Body of pancreas (tissue), 4 donors: Measurements from ENCODE around the gene BAZ1A. TPM values are rescaled to one million over a fixed set of nuclear protein-coding genes. Genes with fewer than 3 reads are reported as not detected.
"Not testable (repeated sequence)": the region's sequence is repeated elsewhere in the genome, so short reads cannot be mapped to it uniquely, and the experiment has no call there.

Source experiments
- ATAC-seq: fragments of 150-250 bp; one replicate; pipeline ENCODE4 v1.9.1; 2016
- DNase-seq, 4 donors: peaks; one replicate each; pipeline ENCODE4 v3.0.0-alpha.2; 2019
- H3K27ac ChIP-seq, 4 donors: fragments of 200-600 bp; sonication (generic); 1 replicate in 3 of 4; 2 replicates in 1 of 4; pipeline versions ENCODE4 v1.5.1 to v1.6.1; 2016 to 2019; ENCODE audit warnings: mild to moderate bottlenecking in 1 of 4, mixed read lengths in 1 of 4, moderate library complexity in 1 of 4
- H3K27me3 ChIP-seq, 2 donors: fragments of 200-600 bp; sonication (generic); one replicate each; pipeline ENCODE4 v1.6.0; 2016; ENCODE audit warnings: mild to moderate bottlenecking in 1 of 2
- H3K36me3 ChIP-seq, 2 donors: fragments of 200-600 bp; sonication (generic); replicated peaks in 1 of 2; 2 replicates each; pipeline ENCODE4 v1.5.1; 2016; ENCODE audit warnings: low read depth in 2 of 2; ENCODE audit not compliant: insufficient read depth in 1 of 2
- H3K4me1 ChIP-seq: fragments of 200-600 bp; sonication (generic); one replicate; pipeline ENCODE4 v1.6.0; 2016
- H3K4me3 ChIP-seq, 2 donors: fragments of 200-600 bp; sonication (generic); 1 replicate in 1 of 2; 2 replicates in 1 of 2; pipeline ENCODE4 v1.5.1; 2016 to 2019
- H3K9me3 ChIP-seq, 3 donors: fragments of 200-600 bp; sonication (generic); 1 replicate in 2 of 3; 2 replicates in 1 of 3; pipeline ENCODE4 v1.5.1; 2016
- CTCF ChIP-seq, 7 experiments: fragments of 450-650 bp in 4 of 7; fragments of 200-600 bp in 3 of 7; sonication (generic) in 3 of 7; IDR thresholded peaks; one replicate each; pipeline ENCODE4 v1.5.1; 2016 to 2019; ENCODE audit warnings: antibody characterized with exemption in 7 of 7
- POLR2A ChIP-seq, 3 donors: fragments of 450-650 bp; IDR thresholded peaks; one replicate each; pipeline ENCODE4 v1.6.1; 2016; ENCODE audit warnings: antibody characterized with exemption in 3 of 3, mild to moderate bottlenecking in 2 of 3
- whole genome bisulfite sequencing, 2 donors: methylation state at CpG; one replicate each; pipeline ENCODE4 v1.1.5; 2017; 5-methylcytosine and 5-hydroxymethylcytosine counted together
- intact Hi-C: fragments of 100-400 bp; cut with DNase I; formaldehyde crosslinking; loops from one replicate; pipeline ENCODE4 v1.15.1; 2023
- total RNA-seq, 2 donors: library from RNA; depleted of rRNA; stranded (reverse); fragments of >200 nt; gene quantifications; one replicate each; pipeline ENCODE4 v1.1.0, GENCODE V29; 2016

BAZ1A gene
- total RNA-seq, 2 donors from 2014 or later: 10.5 to 18.2 TPM

- H3K4me1 ChIP-seq: no peaks in the 10 kb centered on the region
- H3K36me3 ChIP-seq: no peaks in the 10 kb centered on the region
- TF ChIP-seq POLR2A (IDR thresholded peaks at IDR 0.05) (no peak), CTCF (IDR thresholded peaks at IDR 0.05) (no peak)
- ATAC-seq (no peak), DNase-seq (no peak)
- H3K27me3 ChIP-seq: no peaks in the 10 kb centered on the region
- WGBS, 2 donors: 50 to 79% methylated on average over 1 of the region's 1 CpG
- H3K9me3 ChIP-seq: no peaks in the 10 kb centered on the region
- no peak overlapping the region for H3K27ac ChIP-seq
- intact Hi-C loops: no loop called here
- no peak overlapping the region for H3K4me3 ChIP-seq
These were observed 133.3 kb downstream of the BAZ1A start for GRCh38 chr14:34741840-34742239.

DNA sequence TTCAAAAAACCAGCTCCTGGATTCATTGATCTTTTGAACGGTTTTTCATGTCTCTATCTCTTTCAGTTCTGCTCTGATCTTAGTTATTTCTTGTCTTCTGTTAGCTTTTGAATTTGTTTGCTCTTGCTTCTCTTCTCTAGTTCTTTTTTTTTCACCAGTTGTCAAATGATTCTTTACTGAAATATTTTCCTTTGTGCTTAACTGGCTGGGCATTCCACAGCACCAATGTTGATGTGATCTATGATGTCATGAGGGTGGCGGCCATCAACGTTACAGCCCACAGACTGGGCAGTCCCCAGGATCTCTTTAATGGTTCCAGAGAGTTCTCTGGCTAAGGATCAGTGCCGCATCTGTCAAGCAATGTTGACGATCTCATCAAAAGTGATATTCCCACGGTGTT, 135.0 kb downstream of the BAZ1A start:
- H3K36me3 ChIP-seq, H3K27me3 ChIP-seq, H3K27ac ChIP-seq, DNase-seq, ATAC-seq, H3K9me3 ChIP-seq, H3K4me1 ChIP-seq, intact Hi-C loops, H3K4me3 ChIP-seq: not testable (repeated sequence)
- WGBS, 2 donors: 69 to 73% methylated on average over 6 of the region's 6 CpGs

GRCh38 chr14:34737079-34737478, 138.1 kb downstream of the BAZ1A start:
- DNase-seq, H3K36me3 ChIP-seq, H3K27me3 ChIP-seq, H3K4me3 ChIP-seq, H3K4me1 ChIP-seq, intact Hi-C loops, H3K9me3 ChIP-seq, H3K27ac ChIP-seq, ATAC-seq: not testable (repeated sequence)
- 62 to 77% methylated on average over 4 of the region's 4 CpGs for WGBS, 2 donors

DNA sequence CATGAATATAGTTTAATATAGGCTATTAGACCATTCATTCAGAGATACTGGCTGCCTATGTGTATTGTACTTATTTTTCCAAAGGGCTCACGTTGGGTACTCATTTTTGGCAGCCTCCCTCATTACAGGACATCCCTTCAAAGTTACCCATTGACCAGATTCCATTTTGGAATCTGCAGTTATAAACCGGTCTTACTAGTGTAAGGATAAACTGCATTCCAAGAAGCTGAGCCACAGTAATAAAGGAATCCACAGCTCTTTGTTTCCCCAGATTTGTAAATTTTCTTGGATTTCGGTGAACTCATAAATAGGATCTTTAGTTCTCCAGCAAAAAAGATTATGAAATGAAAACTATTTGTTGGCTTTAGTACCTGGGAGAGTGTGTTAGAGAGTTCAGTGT, 141.9 kb downstream of the BAZ1A start:
- WGBS, 2 donors: 47 to 56% methylated on average over 3 of the region's 3 CpGs
- no peak for TF ChIP-seq POLR2A (IDR thresholded peaks at IDR 0.05)
- no peak for TF ChIP-seq CTCF (IDR thresholded peaks at IDR 0.05)
- Histone ChIP-seq H3K4me3 (no peak overlapping the region), H3K36me3 (no peaks in the 10 kb centered on the region), H3K4me1 (no peaks in the 10 kb centered on the region), H3K27ac (no peak overlapping the region), H3K9me3 (no peaks in the 10 kb centered on the region), H3K27me3 (no peaks in the 10 kb centered on the region)
- intact Hi-C loops: no loop called here
- DNase-seq (no peak), ATAC-seq (no peak)

GRCh38 chr14:34732802-34733201, 142.4 kb downstream of the BAZ1A start:
- TF ChIP-seq POLR2A (IDR thresholded peaks at IDR 0.05): no peak
- TF ChIP-seq CTCF (IDR thresholded peaks at IDR 0.05): no peak
- WGBS, 2 donors: 59 to 61% methylated on average over 4 of the region's 4 CpGs
- H3K36me3 ChIP-seq: no peaks in the 10 kb centered on the region
- no peak for ATAC-seq
- no peaks in the 10 kb centered on the region for H3K4me1 ChIP-seq
- H3K27me3 ChIP-seq: no peaks in the 10 kb centered on the region
- H3K9me3 ChIP-seq: no peaks in the 10 kb centered on the region
- no peak for DNase-seq
- no peak overlapping the region for H3K27ac ChIP-seq
- intact Hi-C loops: no loop called here
- no peak overlapping the region for H3K4me3 ChIP-seq

- DNase-seq: no peak
- no peak for ATAC-seq
- no peaks in the 10 kb centered on the region for H3K27me3 ChIP-seq
- H3K9me3 ChIP-seq: no peaks in the 10 kb centered on the region
- WGBS, 2 donors: 78 to 82% methylated on average over 3 of the region's 3 CpGs
- no peaks in the 10 kb centered on the region for H3K4me1 ChIP-seq
- H3K27ac ChIP-seq: no peak overlapping the region
- H3K4me3 ChIP-seq: no peak overlapping the region
- intact Hi-C loops: loop anchor here (5.0 kb wide), 1 partner anchor 52 kb away; no protein-coding TSS in a partner anchor
- TF ChIP-seq CTCF (IDR thresholded peaks at IDR 0.05) (no peak), POLR2A (IDR thresholded peaks at IDR 0.05) (no peak)
- H3K36me3 ChIP-seq: no peaks in the 10 kb centered on the region
These were observed 151.3 kb downstream of the BAZ1A start for GRCh38 chr14:34723867-34724266.
